Retinal pigment epithelial cell (primary cell): ENCODE data around the gene CLDN9.

Source experiments
- DNase-seq: peaks from one replicate; pipeline ENCODE4 v3.0.0-alpha.2; 2010; ENCODE audit warnings: low read depth
- H3K4me3 ChIP-seq: 2 replicates; pipeline ENCODE4 v1.5.1; 2011; ENCODE audit warnings: mild to moderate bottlenecking, low read length, control low read depth, moderate library complexity
- CTCF ChIP-seq: conservative IDR thresholded peaks from 2 replicates; pipeline ENCODE4 v1.5.1; 2011; ENCODE audit warnings: low read depth, low read length, control low read depth, inconsistent platforms

The CLDN9 gene

GRCh38 chr16:3038256-3038655 lies 25.5 kb downstream of the CLDN9 start:
- no peak for TF ChIP-seq CTCF
- DNase-seq = no peak
- no peak overlapping the region for H3K4me3 ChIP-seq

GRCh38 chr16:3038896-3039295 lies 26.2 kb downstream of the CLDN9 start:
- no peak overlapping the region for H3K4me3 ChIP-seq
- DNase-seq = no peak
- no peak for TF ChIP-seq CTCF

GRCh38 chr16:3042376-3042775 lies 29.7 kb downstream of the CLDN9 start:
- DNase-seq = no peak
- TF ChIP-seq CTCF = no peak
- no peak overlapping the region for H3K4me3 ChIP-seq

- H3K4me3 ChIP-seq = no peak overlapping the region
- TF ChIP-seq CTCF = no peak
- no peak for DNase-seq
Measured at GRCh38 chr16:3044708-3045107, 32.0 kb downstream of the CLDN9 start.

DNA sequence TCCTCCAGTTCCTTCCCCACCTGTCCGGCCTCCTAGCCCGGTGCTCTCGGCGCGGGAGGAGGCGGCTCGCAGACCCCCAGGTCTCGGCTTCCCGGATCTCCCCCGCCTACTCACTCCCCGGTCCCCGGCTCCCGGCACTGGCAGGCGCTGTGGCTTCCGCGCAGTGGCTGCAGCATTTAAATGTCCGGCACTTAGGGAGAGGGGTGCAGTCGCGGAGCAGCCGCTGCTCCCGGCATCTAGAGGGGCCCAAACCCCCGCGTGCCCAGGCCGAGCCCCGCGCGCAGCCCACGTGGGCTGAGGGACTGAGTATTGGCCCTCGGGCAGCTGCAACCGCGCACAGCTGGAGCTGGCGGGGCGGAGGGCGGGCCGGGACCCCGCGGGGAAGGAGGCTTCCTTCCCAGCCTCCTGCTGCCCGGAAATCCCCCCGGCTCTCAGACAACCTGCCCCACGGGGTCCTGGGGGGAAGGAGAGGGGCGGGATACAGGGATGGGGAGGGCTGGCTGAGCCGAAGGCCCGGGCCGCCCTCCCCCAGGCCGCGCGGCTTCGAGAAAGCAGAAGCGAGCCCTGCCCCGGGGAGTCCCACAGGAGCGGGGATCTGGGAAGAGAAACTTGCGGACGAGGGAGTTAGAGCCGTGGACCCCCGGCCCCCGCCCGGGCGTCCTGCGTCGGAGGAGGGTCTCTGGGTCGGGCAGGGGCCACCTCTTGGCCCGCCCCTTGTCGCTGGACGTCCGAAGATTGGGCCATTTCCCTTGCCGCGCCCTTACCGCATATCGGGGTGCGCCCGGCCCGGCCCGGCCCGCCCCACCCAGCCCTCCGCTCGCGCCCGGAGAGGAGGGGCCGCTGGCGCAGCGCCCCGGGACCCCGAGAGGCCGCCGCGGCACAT lies 33.3 kb downstream of the CLDN9 start, which contains the start of gene MMP25:
TSS of gene MMP25 (plus strand) at position 804 of the 883 bp plus-strand sequence. CDS start 357 bp downstream, outside the sequence.
- DNase-seq = no peak
- no peak for TF ChIP-seq CTCF
- H3K4me3 ChIP-seq = peak within 1 kb of the TSS; percentile 32

- H3K4me3 ChIP-seq = no peak overlapping the region
- no peak for DNase-seq
- no peak for TF ChIP-seq CTCF
Measured at GRCh38 chr16:3046641-3047386, 34.1 kb downstream of the CLDN9 start.
